Esophagus squamous epithelium (tissue), 4 donors: ENCODE results near the gene CAMK2D.

Source experiments
- POLR2A ChIP-seq, 4 donors: fragments of 450-650 bp; IDR thresholded peaks; one replicate each; pipeline ENCODE4 v1.6.1; 2017; ENCODE audit warnings: antibody characterized with exemption in 4 of 4, mild to moderate bottlenecking in 4 of 4, moderate library complexity in 3 of 4
- TF ChIP-seq, protein P1 (sequence below), 6 experiments: fragments of 450-650 bp in 4 of 6; fragments of 200-600 bp in 2 of 6; sonication (generic) in 2 of 6; IDR thresholded peaks; one replicate each; pipeline ENCODE4 v1.5.1; 2016 to 2019; ENCODE audit warnings: antibody characterized with exemption in 6 of 6, mild to moderate bottlenecking in 4 of 6, moderate library complexity in 4 of 6

DNA sequence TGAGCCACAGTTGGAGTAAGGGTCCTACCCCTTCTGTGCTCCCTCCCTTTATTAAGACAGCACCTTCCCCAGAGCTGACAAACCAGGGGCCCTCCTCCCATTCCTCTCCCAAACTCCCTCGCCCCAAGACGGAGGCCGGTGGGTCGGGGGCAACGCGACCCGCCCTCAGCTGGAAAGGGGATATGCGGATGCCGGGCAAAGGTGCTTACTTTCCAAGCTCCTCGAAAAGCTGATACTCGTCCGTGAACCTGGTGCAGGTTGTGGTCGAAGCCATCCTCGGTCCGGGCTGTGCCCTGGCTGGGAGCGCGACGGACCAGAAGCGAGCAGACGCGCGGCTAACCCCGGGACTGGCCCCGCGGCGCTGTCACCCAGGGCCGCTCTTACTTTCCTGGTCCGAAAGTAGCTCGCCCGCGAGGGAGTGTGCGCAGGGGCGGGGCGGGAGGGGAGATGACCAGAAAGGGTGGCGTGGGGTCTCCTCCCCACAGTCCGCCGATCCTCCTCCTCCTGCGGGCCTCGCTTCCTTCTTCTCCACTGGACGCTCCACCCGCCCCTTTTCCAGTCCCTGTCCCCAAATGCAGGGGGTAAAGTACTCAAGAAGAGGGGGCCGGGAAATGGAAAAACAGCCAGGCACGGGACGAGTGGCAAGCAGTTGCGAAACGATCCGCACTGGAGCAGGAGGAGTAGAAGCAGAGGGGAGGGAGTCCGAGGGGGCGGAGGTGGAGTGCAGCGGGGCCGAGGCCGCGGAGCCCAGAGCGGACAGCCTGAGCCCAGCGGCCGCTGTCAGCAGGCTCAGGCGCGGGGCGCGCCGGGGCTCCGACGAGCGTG lies 531 bp downstream of the CAMK2D start:
- TF ChIP-seq, protein P1, sequence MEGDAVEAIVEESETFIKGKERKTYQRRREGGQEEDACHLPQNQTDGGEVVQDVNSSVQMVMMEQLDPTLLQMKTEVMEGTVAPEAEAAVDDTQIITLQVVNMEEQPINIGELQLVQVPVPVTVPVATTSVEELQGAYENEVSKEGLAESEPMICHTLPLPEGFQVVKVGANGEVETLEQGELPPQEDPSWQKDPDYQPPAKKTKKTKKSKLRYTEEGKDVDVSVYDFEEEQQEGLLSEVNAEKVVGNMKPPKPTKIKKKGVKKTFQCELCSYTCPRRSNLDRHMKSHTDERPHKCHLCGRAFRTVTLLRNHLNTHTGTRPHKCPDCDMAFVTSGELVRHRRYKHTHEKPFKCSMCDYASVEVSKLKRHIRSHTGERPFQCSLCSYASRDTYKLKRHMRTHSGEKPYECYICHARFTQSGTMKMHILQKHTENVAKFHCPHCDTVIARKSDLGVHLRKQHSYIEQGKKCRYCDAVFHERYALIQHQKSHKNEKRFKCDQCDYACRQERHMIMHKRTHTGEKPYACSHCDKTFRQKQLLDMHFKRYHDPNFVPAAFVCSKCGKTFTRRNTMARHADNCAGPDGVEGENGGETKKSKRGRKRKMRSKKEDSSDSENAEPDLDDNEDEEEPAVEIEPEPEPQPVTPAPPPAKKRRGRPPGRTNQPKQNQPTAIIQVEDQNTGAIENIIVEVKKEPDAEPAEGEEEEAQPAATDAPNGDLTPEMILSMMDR (IDR thresholded peaks at IDR 0.05): no peak
- TF ChIP-seq POLR2A (IDR thresholded peaks at IDR 0.05): peak in 2 of 4 donors; percentile 52 to 63
